HepG2 (cell line): ENCODE results near the gene FAM171A2. TPM values are rescaled to one million over a fixed set of nuclear protein-coding genes. Genes with fewer than 3 reads are reported as not detected.

Experiments used
- ARNT2 ChIP-seq: sonication (generic); formaldehyde crosslinking; IDR thresholded peaks from 2 replicates; pipeline ENCODE4 v1.8.0; 2022; ENCODE audit warnings: mild to moderate bottlenecking, low read depth, missing genetic modification reagents, moderate library complexity
- CBFB ChIP-seq: sonication (generic); formaldehyde crosslinking; IDR thresholded peaks from 2 replicates; pipeline ENCODE4 v1.4.0; 2020; ENCODE audit warnings: missing genetic modification reagents
- FOXK2 ChIP-seq: fragments of 450-650 bp; IDR thresholded peaks from 2 replicates; pipeline ENCODE4 v1.6.1; 2016
- HHEX ChIP-seq: IDR thresholded peaks from 2 replicates; pipeline ENCODE4 v1.6.1; 2016; ENCODE audit warnings: control low read depth
- MAFF ChIP-seq: IDR thresholded peaks from 2 replicates; pipeline ENCODE4 v1.6.1; 2011; ENCODE audit warnings: low read depth, low read length, improper control_type of control experiment
- MXI1 ChIP-seq: IDR thresholded peaks from 3 replicates; pipeline ENCODE4 v1.6.1; 2012; ENCODE audit warnings: low read depth, low read length, inconsistent platforms, borderline replicate concordance
- NFIB ChIP-seq: sonication (generic); formaldehyde crosslinking; IDR thresholded peaks from 2 replicates; pipeline ENCODE4 v1.9.0; 2021; ENCODE audit warnings: missing genetic modification reagents, mild to moderate bottlenecking, borderline replicate concordance
- NFKBIZ ChIP-seq: IDR thresholded peaks from 2 replicates; pipeline ENCODE4 v1.6.1; 2018; ENCODE audit warnings: missing genetic modification reagents, missing compliant biosample characterization
- RFX1 ChIP-seq: fragments of 450-650 bp; IDR thresholded peaks from 2 replicates; pipeline ENCODE4 v1.6.1; 2017
- RFXAP ChIP-seq: sonication (generic); formaldehyde crosslinking; IDR thresholded peaks from 2 replicates; pipeline ENCODE4 v1.4.0; 2020; ENCODE audit warnings: missing genetic modification reagents, borderline replicate concordance
- SAP130 ChIP-seq: IDR thresholded peaks from 2 replicates; pipeline ENCODE4 v1.6.1; 2016; ENCODE audit warnings: low read depth
- SP5 ChIP-seq: IDR thresholded peaks from 2 replicates; pipeline ENCODE4 v1.6.1; 2016; ENCODE audit warnings: low read depth, borderline replicate concordance
- TEAD3 ChIP-seq: optimal IDR thresholded peaks from 2 replicates; pipeline ENCODE3; 2016; ENCODE audit warnings: borderline replicate concordance
- TP53 ChIP-seq: sonication (generic); formaldehyde crosslinking; conservative IDR thresholded peaks from 2 replicates; pipeline ENCODE4 v1.4.0; 2020; ENCODE audit warnings: missing genetic modification reagents
- TSC22D2 ChIP-seq: sonication (generic); formaldehyde crosslinking; IDR thresholded peaks from 2 replicates; pipeline ENCODE4 v1.5.1; 2020; ENCODE audit warnings: missing genetic modification reagents, mild to moderate bottlenecking, borderline replicate concordance
- ZNF337 ChIP-seq: sonication (generic); formaldehyde crosslinking; IDR thresholded peaks from 2 replicates; pipeline ENCODE4 v1.5.1; 2020; ENCODE audit warnings: missing genetic modification reagents, low read depth, mild to moderate bottlenecking, borderline replicate concordance
- ZNF343 ChIP-seq: sonication (generic); formaldehyde crosslinking; IDR thresholded peaks from 2 replicates; pipeline ENCODE4 v1.4.0; 2020; ENCODE audit warnings: mild to moderate bottlenecking, missing genetic modification reagents
- ZNF703 ChIP-seq: sonication (generic); formaldehyde crosslinking; IDR thresholded peaks from 2 replicates; pipeline ENCODE4 v1.5.1; 2020; ENCODE audit warnings: missing genetic modification reagents, mild to moderate bottlenecking, moderate library complexity, borderline replicate concordance
- ZNF781 ChIP-seq: sonication (generic); formaldehyde crosslinking; IDR thresholded peaks from 2 replicates; pipeline ENCODE4 v1.5.1; 2020; ENCODE audit warnings: borderline replicate concordance, mild to moderate bottlenecking, missing genetic modification reagents; ENCODE audit errors: not compliant biosample characterization
- ZNF878 ChIP-seq: sonication (generic); formaldehyde crosslinking; IDR thresholded peaks from 2 replicates; pipeline ENCODE4 v1.8.1; 2023; ENCODE audit warnings: mild to moderate bottlenecking, missing genetic modification reagents, moderate library complexity
- polyA plus RNA-seq, 8 experiments: library from polyadenylated mRNA; depleted of rRNA in 3 of 8; stranded (reverse) in 7 of 8; unstranded in 1 of 8; fragments of >200 nt; fragmentation: Illumina TruSeq in 4 of 8; extraction: Trizol in 4 of 8; gene quantifications; 2 replicates each; pipeline versions ENCODE4 v1.2.1 to v1.2.3, GENCODE V29; 2011 to 2016; ENCODE audit warnings: low read depth in 4 of 8, missing spikeins in 1 of 8, mixed read lengths in 1 of 8; ENCODE audit not compliant: insufficient read depth in 1 of 8
- total RNA-seq, 5 experiments: library from RNA; depleted of rRNA; stranded (reverse); fragments of >200 nt; fragmentation: Illumina TruSeq; extraction: Trizol; gene quantifications; 2 replicates each; pipeline ENCODE4 v1.2.3, GENCODE V29; 2016; ENCODE audit warnings: low read depth in 1 of 5
- TF ChIP-seq, protein P1 (sequence below): IDR thresholded peaks from 2 replicates; pipeline ENCODE4 v1.6.1; 2016; ENCODE audit warnings: low read depth, missing genetic modification reagents, missing compliant biosample characterization
- TF ChIP-seq, protein P2 (sequence below): sonication (generic); formaldehyde crosslinking; IDR thresholded peaks from 2 replicates; pipeline ENCODE4 v1.5.1; 2020; ENCODE audit warnings: missing genetic modification reagents, mild to moderate bottlenecking, borderline replicate concordance
- TF ChIP-seq, protein P3 (sequence below): sonication (generic); formaldehyde crosslinking; IDR thresholded peaks from 2 replicates; pipeline ENCODE4 v1.5.0; 2020; ENCODE audit warnings: mild to moderate bottlenecking, missing genetic modification reagents, borderline replicate concordance

The FAM171A2 gene
- total and polyA plus RNA-seq, 2 of the 13 experiments (the other 11 are each of a cell fraction or from before 2014, with no cell fraction given): 1.8 to 3.6 TPM

DNA sequence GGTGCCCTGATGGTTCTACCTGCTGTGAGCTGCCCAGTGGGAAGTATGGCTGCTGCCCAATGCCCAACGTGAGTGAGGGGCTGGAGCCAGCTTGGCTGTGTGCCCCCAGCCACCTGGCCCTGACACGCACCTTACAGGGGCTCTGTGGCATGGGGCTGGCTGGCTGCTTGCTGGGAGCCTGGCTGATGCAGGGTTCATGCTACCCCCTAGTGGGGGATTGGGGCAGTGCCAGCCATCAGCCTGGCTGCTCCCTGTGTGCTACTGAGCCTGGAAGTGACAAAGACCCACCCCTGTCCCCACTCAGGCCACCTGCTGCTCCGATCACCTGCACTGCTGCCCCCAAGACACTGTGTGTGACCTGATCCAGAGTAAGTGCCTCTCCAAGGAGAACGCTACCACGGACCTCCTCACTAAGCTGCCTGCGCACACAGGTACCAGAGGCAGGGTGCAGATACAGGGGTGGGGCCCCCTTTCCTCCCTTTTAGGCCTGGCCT is 12.9 kb downstream of the FAM171A2 start (continued):
- TF ChIP-seq TP53 (CRISPR knock-in tag): no peak
- TF ChIP-seq MXI1: no peak; the same call in 2 of the 3 replicates
- TF ChIP-seq HHEX: no peak
- no peak for TF ChIP-seq FOXK2
- no peak for TF ChIP-seq NFIB (CRISPR knock-in tag)
- peak; percentile 41; the same call in 1 of the 2 replicates for TF ChIP-seq ARNT2 (CRISPR knock-in tag)
- 0 out of 2 replicates have a peak, but pooled peaks have one; percentile 47 for TF ChIP-seq TSC22D2 (CRISPR knock-in tag)
- TF ChIP-seq NFKBIZ (CRISPR knock-in tag): no peak
- TF ChIP-seq RFX1: no peak
- TF ChIP-seq SP5: no peak
- TF ChIP-seq ZNF781 (CRISPR knock-in tag): no peak
- TF ChIP-seq ZNF343 (CRISPR knock-in tag): no peak
- 0 out of 2 replicates have a peak, but pooled peaks have one; percentile 58 for TF ChIP-seq RFXAP (CRISPR knock-in tag)
- TF ChIP-seq, protein P1, sequence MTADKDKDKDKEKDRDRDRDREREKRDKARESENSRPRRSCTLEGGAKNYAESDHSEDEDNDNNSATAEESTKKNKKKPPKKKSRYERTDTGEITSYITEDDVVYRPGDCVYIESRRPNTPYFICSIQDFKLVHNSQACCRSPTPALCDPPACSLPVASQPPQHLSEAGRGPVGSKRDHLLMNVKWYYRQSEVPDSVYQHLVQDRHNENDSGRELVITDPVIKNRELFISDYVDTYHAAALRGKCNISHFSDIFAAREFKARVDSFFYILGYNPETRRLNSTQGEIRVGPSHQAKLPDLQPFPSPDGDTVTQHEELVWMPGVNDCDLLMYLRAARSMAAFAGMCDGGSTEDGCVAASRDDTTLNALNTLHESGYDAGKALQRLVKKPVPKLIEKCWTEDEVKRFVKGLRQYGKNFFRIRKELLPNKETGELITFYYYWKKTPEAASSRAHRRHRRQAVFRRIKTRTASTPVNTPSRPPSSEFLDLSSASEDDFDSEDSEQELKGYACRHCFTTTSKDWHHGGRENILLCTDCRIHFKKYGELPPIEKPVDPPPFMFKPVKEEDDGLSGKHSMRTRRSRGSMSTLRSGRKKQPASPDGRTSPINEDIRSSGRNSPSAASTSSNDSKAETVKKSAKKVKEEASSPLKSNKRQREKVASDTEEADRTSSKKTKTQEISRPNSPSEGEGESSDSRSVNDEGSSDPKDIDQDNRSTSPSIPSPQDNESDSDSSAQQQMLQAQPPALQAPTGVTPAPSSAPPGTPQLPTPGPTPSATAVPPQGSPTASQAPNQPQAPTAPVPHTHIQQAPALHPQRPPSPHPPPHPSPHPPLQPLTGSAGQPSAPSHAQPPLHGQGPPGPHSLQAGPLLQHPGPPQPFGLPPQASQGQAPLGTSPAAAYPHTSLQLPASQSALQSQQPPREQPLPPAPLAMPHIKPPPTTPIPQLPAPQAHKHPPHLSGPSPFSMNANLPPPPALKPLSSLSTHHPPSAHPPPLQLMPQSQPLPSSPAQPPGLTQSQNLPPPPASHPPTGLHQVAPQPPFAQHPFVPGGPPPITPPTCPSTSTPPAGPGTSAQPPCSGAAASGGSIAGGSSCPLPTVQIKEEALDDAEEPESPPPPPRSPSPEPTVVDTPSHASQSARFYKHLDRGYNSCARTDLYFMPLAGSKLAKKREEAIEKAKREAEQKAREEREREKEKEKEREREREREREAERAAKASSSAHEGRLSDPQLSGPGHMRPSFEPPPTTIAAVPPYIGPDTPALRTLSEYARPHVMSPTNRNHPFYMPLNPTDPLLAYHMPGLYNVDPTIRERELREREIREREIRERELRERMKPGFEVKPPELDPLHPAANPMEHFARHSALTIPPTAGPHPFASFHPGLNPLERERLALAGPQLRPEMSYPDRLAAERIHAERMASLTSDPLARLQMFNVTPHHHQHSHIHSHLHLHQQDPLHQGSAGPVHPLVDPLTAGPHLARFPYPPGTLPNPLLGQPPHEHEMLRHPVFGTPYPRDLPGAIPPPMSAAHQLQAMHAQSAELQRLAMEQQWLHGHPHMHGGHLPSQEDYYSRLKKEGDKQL (CRISPR knock-in tag): no peak
- TF ChIP-seq ZNF703: no peak
- TF ChIP-seq, protein P2, sequence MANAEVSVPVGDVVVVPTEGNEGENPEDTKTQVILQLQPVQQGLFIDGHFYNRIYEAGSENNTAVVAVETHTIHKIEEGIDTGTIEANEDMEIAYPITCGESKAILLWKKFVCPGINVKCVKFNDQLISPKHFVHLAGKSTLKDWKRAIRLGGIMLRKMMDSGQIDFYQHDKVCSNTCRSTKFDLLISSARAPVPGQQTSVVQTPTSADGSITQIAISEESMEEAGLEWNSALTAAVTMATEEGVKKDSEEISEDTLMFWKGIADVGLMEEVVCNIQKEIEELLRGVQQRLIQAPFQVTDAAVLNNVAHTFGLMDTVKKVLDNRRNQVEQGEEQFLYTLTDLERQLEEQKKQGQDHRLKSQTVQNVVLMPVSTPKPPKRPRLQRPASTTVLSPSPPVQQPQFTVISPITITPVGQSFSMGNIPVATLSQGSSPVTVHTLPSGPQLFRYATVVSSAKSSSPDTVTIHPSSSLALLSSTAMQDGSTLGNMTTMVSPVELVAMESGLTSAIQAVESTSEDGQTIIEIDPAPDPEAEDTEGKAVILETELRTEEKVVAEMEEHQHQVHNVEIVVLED (CRISPR knock-in tag): no peak
- TF ChIP-seq TEAD3 (CRISPR knock-in tag): peak; percentile 47
- no peak for TF ChIP-seq ZNF337 (CRISPR knock-in tag)
- TF ChIP-seq CBFB (CRISPR knock-in tag): peak; percentile 39; the same call in 1 of the 2 replicates
- TF ChIP-seq ZNF878 (CRISPR knock-in tag): no peak
- peak; percentile 26; the same call in 1 of the 2 replicates for TF ChIP-seq SAP130
- TF ChIP-seq MAFF: no peak
- TF ChIP-seq, protein P3, sequence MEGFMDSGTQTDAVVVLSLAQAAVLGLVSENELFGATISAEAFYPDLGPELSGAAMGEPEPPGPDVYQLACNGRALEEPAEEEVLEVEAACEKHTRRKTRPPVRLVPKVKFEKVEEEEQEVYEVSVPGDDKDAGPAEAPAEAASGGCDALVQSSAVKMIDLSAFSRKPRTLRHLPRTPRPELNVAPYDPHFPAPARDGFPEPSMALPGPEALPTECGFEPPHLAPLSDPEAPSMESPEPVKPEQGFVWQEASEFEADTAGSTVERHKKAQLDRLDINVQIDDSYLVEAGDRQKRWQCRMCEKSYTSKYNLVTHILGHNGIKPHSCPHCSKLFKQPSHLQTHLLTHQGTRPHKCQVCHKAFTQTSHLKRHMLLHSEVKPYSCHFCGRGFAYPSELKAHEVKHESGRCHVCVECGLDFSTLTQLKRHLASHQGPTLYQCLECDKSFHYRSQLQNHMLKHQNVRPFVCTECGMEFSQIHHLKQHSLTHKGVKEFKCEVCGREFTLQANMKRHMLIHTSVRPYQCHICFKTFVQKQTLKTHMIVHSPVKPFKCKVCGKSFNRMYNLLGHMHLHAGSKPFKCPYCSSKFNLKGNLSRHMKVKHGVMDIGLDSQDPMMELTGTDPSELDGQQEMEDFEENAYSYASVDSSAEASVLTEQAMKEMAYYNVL (CRISPR knock-in tag): 0 out of 2 replicates have a peak, but pooled peaks have one; percentile 4
